Activated CD4-positive, alpha-beta T cell treated with anti-CD3 and anti-CD28 coated beads, Interleukin-2, amount 50 U/mL, for 4 hours (primary cell): ENCODE data around the gene C19orf47.
"Not testable (repeated sequence)": the region's sequence is repeated elsewhere in the genome, so short reads cannot be mapped to it uniquely, and the experiment has no call there.

ENCODE experiments used
- DNase-seq, 2 experiments: peaks; one replicate each; pipeline ENCODE4 v3.0.0-alpha.2; 2020

The C19orf47 gene

DNA sequence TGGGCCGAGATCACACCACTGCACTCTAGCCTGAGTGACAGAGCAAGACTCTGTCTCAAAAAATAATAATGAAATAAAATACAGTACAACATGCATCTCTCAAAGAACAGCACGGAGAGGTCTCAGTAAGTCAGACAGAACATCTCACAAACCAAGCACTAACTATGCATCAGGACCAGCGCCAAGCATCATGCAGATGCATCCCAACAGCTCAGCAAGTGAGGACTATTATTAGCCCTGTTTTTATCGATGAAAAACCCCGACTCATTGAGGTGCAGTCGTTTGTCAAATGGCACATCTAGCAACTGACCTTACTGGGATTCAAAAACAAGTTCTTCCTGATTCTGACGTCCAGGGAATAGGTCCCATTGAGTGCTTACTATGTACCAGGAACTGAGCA is 3.8 kb downstream of the C19orf47 start:
- no peak for DNase-seq

DNA sequence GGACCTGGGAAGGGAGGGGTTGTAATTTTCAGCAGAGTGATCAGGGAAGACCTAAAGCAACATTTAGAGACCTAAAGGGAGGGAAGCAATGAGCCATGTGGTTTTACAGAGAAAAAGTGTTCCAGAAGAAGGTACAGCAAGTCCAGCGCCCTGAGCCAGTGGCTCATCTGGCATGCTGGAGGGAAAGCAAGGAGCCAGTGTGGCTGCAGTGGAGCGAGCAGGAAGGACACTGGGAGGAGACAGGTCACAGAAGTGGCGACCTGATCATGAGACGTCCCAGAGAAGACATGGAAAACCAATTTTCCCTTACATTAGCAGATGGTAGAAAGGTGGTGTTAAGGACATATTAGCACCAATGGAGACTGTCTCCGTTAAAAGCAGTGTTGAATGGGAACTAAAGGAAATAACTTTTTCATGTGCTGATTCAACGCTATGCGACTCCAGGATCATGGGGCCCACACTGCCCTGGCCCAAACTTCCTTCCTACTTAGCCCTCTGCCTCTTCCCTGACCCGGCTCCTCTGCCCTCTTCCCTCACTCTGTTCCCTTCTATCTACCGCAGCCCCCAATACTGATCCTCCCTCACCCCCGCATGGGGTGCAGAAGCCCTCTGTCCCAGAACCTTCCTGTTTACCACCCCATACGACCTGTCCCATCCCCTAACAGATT is 5.4 kb downstream of the C19orf47 start:
- no peak for DNase-seq

GRCh38 chr19:40341601-40342482 is 6.4 kb downstream of the C19orf47 start:
- DNase-seq, result no peak

DNA sequence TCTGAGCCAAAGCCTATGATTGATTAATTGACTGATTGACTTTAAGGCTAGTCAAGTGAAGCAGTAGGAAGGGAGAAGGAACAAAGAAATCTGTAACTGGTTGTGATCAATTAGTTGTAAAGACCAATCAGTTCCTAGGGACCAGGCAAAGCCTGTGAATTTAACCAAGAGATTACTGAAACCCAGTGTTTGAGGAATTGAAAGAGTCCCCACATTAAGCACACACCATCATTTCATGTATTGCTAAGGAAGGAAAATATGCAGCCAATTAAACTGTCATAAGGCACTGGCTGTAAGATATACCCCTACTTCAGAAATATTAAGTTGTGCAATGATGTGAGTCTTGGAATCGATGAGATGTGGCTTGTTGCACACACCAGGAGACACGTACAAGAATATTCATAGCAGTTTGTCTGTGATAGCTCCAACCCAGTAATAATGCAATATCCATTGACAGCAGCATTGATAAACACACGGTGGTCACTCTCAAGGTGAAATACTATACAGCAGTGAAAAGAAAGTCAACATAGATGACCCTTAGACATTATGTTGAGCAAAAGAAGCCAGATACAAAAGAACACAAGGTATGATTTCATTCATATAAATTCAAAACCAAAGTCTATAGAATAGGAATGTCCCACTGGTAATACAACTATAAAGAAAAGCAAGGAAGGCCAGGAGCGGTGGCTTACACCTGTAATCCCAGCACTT is 9.0 kb downstream of the C19orf47 start:
- DNase-seq, result no peak

DNA sequence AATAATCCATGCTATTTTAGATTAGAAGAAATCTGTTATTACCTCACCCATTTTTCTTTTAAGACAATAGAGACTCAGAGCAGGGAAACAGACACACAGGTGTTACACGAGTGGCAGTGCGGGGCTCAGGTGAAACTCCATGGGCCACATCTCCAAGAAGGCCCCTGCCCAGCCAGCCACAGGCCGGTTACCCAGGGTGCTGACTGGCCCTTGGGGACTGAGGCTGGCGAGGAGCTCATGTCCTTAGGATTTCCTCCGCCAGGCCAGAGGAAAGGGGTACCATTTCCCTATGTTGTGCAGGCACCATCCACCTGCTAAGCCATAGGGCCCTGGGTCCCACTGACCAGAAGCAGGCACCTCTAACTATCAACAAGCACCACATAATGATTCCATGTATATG is 10.6 kb downstream of the C19orf47 start:
- no peak for DNase-seq

DNA sequence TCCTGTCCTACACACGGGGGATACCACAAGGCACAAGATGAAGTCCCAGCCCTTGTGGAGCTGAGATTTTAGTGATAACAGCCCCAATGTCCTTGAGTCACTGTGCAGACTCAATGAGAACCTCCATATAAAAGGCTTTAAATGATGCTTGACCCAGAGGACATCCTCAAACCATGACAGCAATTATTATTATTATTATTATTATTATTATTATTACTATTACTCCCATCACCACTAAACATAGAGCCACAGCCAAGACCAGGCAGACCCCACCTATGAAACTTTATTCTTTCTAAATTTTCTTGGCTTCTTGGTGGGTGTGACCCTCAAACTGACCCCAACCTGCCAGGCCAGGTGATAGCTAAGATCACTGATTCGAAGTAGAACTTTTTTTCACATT is 11.1 kb downstream of the C19orf47 start:
- DNase-seq, result no peak

- DNase-seq, result no peak
Measured at GRCh38 chr19:40336601-40336900, 11.6 kb downstream of the C19orf47 start.

DNA sequence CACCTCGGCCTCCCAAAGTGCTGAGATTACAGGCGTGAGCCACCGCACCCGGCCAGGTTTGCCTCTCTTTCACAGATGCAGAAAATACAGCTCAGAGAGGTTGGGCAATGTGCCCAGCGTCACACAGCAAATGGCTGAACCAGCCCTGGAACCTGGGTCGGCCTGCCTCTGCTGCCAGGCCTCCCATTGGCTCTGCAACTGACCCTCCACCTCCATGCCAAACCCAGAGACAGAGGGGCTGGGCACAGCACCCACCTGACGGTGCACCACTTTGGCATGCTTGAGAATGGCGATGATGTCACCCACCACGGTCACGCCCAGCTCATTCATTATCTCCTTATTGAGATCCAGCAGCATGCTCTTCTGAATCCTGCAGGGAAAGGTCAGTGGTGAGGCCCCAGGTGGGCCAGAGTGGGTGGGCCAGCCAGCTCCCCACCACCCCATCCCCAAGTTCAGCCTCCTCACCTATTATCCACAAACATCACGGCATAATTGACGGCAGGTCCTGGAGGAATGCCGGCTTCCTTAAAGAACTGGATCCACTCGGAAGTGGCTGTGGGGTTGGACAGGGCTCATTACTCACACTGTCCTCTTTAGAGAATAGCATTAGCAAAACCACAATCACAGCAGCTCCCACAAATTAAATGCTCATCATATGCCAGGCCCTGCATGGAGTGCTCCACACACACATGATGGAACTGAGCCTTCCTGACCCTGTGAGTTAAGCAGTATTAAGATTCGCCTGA is 12.2 kb downstream of the C19orf47 start:
- DNase-seq, result no peak

DNA sequence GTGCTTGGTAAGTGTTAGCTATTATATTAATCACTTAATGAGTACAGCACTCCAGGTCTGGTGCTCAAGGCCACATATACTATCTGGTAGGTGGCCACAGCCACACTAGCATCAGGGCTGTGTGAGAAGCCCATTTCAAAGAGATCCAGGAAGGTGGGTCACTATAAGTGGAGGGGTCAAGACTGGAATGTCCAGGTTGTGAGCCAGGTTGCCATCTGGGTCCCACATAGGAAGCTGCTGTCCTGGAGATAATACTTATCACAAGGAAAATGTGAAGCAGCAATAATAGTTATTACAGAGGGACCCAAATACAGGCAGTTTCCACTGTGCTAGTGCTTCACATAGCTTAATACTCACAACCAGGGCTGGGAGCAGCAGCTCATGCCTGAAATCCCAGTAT is 13.1 kb downstream of the C19orf47 start:
- DNase-seq, result no peak

- DNase-seq, result not testable (repeated sequence)
Measured at GRCh38 chr19:40333083-40333482, 15.1 kb downstream of the C19orf47 start.

GRCh38 chr19:40332669-40333068 is 15.5 kb downstream of the C19orf47 start:
- DNase-seq, result no peak

DNA sequence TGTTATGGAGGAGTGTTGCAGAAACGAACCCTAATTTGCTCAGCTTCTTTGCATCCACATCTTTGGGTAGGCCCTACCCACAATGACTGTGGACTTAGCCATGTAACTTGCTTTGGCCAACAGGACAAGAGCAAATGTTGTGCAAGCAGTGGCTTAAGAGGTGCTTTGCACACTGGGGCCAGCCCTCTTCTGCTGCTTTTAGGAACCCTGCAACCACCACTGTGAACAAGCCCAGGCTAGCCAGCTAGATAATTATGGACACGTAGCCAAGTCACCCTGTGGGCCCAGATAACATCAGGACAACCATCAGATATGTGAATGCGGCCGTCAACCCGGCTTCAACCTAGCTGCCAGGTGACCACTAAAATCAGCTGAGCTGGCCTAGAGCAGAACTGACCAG is 17.1 kb downstream of the C19orf47 start:
- DNase-seq, result no peak

GRCh38 chr19:40326201-40326600 is 22.0 kb downstream of the C19orf47 start:
- no peak for DNase-seq

GRCh38 chr19:40323705-40324104 is 24.5 kb downstream of the C19orf47 start:
- no peak for DNase-seq

DNA sequence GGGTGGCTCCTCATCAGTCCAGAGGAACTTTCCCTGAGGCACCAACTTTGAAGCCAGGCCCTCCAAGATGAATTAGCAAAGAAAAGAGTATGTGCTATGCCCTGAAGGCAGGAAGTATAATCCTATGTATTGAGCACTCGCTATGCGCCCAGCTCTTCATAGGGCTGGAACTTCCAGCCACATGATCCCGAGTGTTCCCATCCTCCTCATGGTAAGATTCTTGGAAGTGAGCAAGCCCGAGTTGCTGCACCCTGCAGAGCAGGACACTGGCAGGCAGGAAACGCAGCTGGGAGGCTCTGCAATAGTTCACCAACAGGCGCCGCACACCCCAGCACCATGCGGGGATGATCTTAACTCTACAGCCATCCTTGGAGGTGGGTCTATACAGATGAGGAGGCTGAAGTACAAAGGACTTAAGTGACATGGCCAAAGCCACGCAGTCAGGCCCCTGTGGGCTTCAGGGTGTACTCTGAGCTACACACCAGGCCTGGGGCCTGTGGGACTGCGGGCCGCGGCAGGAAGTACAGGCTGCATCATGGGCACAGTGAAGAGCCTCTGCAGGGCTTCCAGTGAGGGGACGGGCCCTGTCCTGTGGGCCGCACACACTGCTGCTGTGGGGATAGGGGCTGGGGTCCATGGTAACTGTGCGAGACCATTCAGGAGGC is 25.1 kb downstream of the C19orf47 start:
- DNase-seq, result no peak

DNA sequence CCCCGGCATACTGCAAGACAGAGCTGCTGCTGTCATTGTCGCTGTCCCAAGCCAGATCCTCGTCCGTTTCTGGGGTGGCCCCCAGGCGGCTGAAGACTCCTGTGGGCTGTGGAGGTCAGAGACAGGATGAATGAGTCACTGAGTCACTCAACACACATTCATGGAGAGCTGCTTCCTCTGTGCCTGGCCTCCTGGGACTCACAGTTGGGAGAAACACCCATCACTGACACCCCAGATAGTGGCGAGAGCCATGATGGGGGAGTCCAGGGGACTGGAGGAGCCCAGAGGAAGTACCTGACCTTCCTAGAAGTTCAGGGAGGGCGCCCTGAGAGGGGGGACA is 26.0 kb downstream of the C19orf47 start:
- DNase-seq, result no peak

GRCh38 chr19:40321566-40322270 is 26.5 kb downstream of the C19orf47 start:
- no peak for DNase-seq

- DNase-seq, result no peak
Measured at GRCh38 chr19:40321076-40321475, 27.1 kb downstream of the C19orf47 start.

- DNase-seq, result no peak
Measured at GRCh38 chr19:40320558-40320935, 27.6 kb downstream of the C19orf47 start.

GRCh38 chr19:40317338-40317737 is 30.9 kb downstream of the C19orf47 start:
- DNase-seq, result no peak

DNA sequence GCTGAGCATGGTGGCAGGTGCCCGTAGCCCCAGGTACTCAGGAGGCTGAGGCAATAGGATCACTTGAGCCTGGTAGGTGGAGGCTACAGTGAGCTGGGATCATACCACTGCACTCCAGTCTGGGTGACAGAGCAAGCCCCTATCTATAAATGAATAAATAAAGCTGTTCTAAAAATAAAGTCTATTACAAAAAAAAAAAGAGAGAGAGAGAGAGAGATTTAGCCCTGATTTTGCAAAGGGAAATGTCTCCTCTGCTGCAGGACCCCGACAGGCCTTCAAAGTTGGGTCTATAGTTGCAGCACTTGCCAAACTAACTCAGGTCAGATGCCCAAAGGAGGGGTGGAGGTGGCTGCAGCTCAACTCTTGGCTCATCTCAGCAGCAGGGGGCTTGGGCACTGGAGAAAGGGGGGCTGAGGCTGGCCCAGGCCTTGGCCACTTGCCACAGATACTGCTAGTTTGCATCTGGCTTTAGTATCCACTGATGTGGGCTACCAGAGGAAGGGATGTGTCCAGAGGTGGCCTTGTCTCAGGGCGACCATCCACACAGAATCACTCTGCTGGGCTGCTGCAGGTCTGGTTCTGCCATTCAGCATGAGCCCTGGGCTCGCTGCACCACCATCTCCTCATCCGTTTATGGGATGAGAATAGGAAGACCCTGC is 32.3 kb downstream of the C19orf47 start:
- DNase-seq, result no peak

- no peak for DNase-seq
Measured at GRCh38 chr19:40314656-40315055, 33.5 kb downstream of the C19orf47 start.
